Endodermal cell (in vitro differentiated cells): ENCODE measurements around the gene SOS1. TPM values are rescaled to one million over a fixed set of nuclear protein-coding genes. Genes with fewer than 3 reads are reported as not detected.

Experiments used
- DNase-seq: peaks from one replicate; pipeline ENCODE4 v3.0.0-alpha.2; 2017
- H3K27ac ChIP-seq: 2 replicates; pipeline ENCODE4 v1.5.1; 2013; ENCODE audit warnings: mild to moderate bottlenecking, low read depth, low read length, moderate library complexity
- H3K27me3 ChIP-seq: 2 replicates; pipeline ENCODE4 v1.6.1; 2013; ENCODE audit warnings: mild to moderate bottlenecking, low read length, moderate library complexity; ENCODE audit not compliant: insufficient read depth, control insufficient read depth, poor library complexity, severe bottlenecking
- H3K36me3 ChIP-seq: 2 replicates; pipeline ENCODE4 v1.7.0; 2013; ENCODE audit warnings: mild to moderate bottlenecking, low read length, moderate library complexity; ENCODE audit not compliant: control insufficient read depth, insufficient read depth
- H3K4me1 ChIP-seq: one replicate; pipeline ENCODE4 v1.7.0; 2013; ENCODE audit warnings: low read length; ENCODE audit not compliant: control insufficient read depth, insufficient read depth
- H3K4me3 ChIP-seq: 2 replicates; pipeline ENCODE4 v1.5.1; 2013; ENCODE audit warnings: mild to moderate bottlenecking, low read length, moderate library complexity
- H3K9ac ChIP-seq: 2 replicates; pipeline ENCODE4 v1.6.1; 2013; ENCODE audit warnings: mild to moderate bottlenecking, low read length, moderate library complexity; ENCODE audit not compliant: poor library complexity, severe bottlenecking; ENCODE audit errors: extremely low read depth
- H3K9me3 ChIP-seq: 2 replicates; pipeline ENCODE4 v1.6.1; 2013; ENCODE audit warnings: mild to moderate bottlenecking, low read length, moderate library complexity; ENCODE audit not compliant: control insufficient read depth
- H3K27ac Mint-ChIP-seq: 2 replicates; pipeline ENCODE4 v1.8.0; 2020; ENCODE audit warnings: mixed read lengths
- H3K27me3 Mint-ChIP-seq: 2 replicates; pipeline ENCODE4 v1.8.0; 2021; ENCODE audit warnings: mild to moderate bottlenecking, mixed read lengths; ENCODE audit not compliant: insufficient read depth
- H3K36me3 Mint-ChIP-seq: 2 replicates; pipeline ENCODE4 v1.8.0; 2020; ENCODE audit warnings: low read depth, mixed read lengths
- H3K4me1 Mint-ChIP-seq: 2 replicates; pipeline ENCODE4 v1.8.0; 2020; ENCODE audit warnings: mixed read lengths
- H3K4me3 Mint-ChIP-seq: 2 replicates; pipeline ENCODE4 v1.8.0; 2020; ENCODE audit warnings: mild to moderate bottlenecking, moderate library complexity, mixed read lengths
- H3K9me3 Mint-ChIP-seq: 2 replicates; pipeline ENCODE4 v1.8.0; 2020; ENCODE audit warnings: mild to moderate bottlenecking, mixed read lengths
- WGBS, 2 experiments: methylation state at CpG; one replicate each; pipeline versions ENCODE4 v1.1.5 to v1.1.7; 2013; ENCODE audit warnings: missing lambda C conversion rate in 2 of 2, mixed read lengths in 1 of 2; ENCODE audit not compliant: insufficient coverage in 1 of 2, insufficient read length in 1 of 2; 5-methylcytosine and 5-hydroxymethylcytosine counted together
- total RNA-seq, 2 donors: library from RNA; stranded (reverse); fragmentation: NEBNext Ultra II Directional in 1 of 2; extraction: Animal tissue kit (Norgen Biotek cat#: 25700) in 1 of 2; gene quantifications; 2 replicates in 1 of 2; 3 replicates in 1 of 2; pipeline ENCODE4 v1.2.1, GENCODE V29; 2021
- TF ChIP-seq, protein P1 (sequence below): fragments of 200-600 bp; sonication (generic); conservative IDR thresholded peaks from 2 replicates; pipeline ENCODE4 v1.5.0; 2021; ENCODE audit warnings: antibody characterized with exemption, mild to moderate bottlenecking

SOS1 gene
- total RNA-seq, 2 donors from 2014 or later: 34.0 to 39.0 TPM

DNA sequence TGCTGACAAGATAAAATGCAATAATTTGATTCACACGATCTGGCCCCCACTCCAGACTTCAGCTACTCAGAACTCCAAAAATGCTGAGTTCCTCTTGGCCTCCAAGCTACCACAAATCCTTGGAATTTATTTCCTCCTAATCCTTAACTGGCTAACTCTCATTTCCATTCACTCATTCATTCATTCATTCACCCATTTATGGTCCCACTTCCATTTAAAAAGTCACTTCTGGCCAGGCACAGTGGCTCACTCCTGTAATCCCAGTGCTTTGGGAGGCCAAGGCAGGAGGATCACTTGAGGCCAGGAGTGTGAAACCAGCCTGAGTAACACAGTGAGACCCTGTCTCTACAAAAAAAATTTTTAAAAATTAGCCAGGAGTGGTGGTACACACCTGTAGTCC lies 12.5 kb downstream of the SOS1 start:
- no peak overlapping the region for H3K4me3 Mint-ChIP-seq
- no peak overlapping the region for H3K4me3 ChIP-seq
- no peaks in the 10 kb centered on the region for H3K27me3 ChIP-seq
- TF ChIP-seq, protein P1, sequence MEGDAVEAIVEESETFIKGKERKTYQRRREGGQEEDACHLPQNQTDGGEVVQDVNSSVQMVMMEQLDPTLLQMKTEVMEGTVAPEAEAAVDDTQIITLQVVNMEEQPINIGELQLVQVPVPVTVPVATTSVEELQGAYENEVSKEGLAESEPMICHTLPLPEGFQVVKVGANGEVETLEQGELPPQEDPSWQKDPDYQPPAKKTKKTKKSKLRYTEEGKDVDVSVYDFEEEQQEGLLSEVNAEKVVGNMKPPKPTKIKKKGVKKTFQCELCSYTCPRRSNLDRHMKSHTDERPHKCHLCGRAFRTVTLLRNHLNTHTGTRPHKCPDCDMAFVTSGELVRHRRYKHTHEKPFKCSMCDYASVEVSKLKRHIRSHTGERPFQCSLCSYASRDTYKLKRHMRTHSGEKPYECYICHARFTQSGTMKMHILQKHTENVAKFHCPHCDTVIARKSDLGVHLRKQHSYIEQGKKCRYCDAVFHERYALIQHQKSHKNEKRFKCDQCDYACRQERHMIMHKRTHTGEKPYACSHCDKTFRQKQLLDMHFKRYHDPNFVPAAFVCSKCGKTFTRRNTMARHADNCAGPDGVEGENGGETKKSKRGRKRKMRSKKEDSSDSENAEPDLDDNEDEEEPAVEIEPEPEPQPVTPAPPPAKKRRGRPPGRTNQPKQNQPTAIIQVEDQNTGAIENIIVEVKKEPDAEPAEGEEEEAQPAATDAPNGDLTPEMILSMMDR: no peak
- H3K9me3 Mint-ChIP-seq: no peaks in the 10 kb centered on the region
- H3K9me3 ChIP-seq: no peaks in the 10 kb centered on the region
- no peak overlapping the region for H3K27ac ChIP-seq
- H3K36me3 Mint-ChIP-seq: peaks cover 12% of the 10 kb centered on the region
- H3K4me1 ChIP-seq: no peaks in the 10 kb centered on the region
- H3K36me3 ChIP-seq: no peaks in the 10 kb centered on the region
- no peak overlapping the region for H3K9ac ChIP-seq
- 82 to 83% methylated on average over 1 of the region's 1 CpG for whole genome bisulfite sequencing, 2 experiments
- no peak overlapping the region for H3K27ac Mint-ChIP-seq
- H3K4me1 Mint-ChIP-seq: peaks cover 14% of the 10 kb centered on the region
- no peaks in the 10 kb centered on the region for H3K27me3 Mint-ChIP-seq
- no peak for DNase-seq

DNA sequence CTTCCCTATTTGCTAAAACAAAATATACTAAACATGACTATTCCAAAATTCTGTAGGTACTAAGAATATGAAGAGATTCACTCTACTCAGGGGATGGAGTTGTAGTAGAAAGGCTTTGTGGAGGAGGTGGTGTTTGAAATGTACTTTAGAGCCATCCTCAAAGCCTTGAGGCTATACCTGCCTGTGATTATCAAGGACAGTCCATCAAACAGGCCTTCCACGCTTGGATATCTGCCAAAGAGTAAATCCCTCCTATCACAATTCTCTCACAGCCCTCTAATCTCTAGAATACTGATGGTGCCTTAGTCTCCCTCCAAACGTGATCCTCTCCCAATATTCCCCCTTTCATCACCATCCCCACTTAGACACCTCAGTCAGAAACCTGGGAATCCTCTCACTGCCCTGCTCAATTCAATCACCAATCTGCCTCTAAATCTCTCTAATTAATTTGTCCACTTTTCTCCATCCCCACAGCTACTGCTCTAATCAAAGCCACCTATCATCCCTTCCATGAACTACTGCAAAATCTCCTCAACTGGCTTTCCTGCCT lies 13.1 kb downstream of the SOS1 start:
- Histone ChIP-seq H3K27ac (no peak overlapping the region), H3K4me3 (no peak overlapping the region), H3K36me3 (no peaks in the 10 kb centered on the region), H3K9ac (no peak overlapping the region), H3K4me1 (no peaks in the 10 kb centered on the region), H3K27me3 (no peaks in the 10 kb centered on the region), H3K9me3 (no peaks in the 10 kb centered on the region)
- Mint-ChIP-seq H3K4me3 (no peak overlapping the region), H3K27me3 (no peaks in the 10 kb centered on the region), H3K4me1 (peaks cover 14% of the 10 kb centered on the region), H3K9me3 (no peaks in the 10 kb centered on the region), H3K36me3 (peaks cover 12% of the 10 kb centered on the region), H3K27ac (peak overlapping the region; percentile 6)
- DNase-seq: no peak
- WGBS, 2 experiments: 57 to 94% methylated on average over 2 of the region's 2 CpGs
- TF ChIP-seq, protein P1: no peak

DNA sequence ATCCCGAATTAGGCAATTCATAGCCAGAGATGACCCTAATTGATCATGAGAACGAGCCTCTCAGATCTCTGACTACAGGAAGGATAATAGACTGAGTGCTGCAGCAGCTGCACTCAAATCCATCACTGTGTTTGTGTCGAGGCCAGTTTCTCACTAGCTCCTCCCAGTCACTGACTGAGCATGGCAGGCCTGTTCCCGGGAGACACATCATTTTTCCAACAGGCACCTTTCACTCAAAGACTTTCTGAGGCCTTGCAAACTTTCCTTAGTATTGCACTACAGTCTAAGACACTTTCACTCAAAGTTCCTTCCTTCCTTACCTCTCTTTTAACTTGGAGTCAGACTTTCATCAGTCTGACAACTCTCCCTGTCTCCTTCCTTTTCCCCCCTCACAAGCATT lies 13.7 kb downstream of the SOS1 start:
- Histone ChIP-seq H3K4me3 (no peak overlapping the region), H3K9me3 (no peaks in the 10 kb centered on the region), H3K4me1 (no peaks in the 10 kb centered on the region), H3K27me3 (no peaks in the 10 kb centered on the region), H3K27ac (no peak overlapping the region), H3K9ac (no peak overlapping the region), H3K36me3 (no peaks in the 10 kb centered on the region)
- DNase-seq: no peak
- H3K4me3 Mint-ChIP-seq: no peak overlapping the region
- peaks cover 14% of the 10 kb centered on the region for H3K4me1 Mint-ChIP-seq
- H3K36me3 Mint-ChIP-seq: peaks cover 8% of the 10 kb centered on the region
- peak overlapping the region; percentile 42 for H3K27ac Mint-ChIP-seq
- H3K9me3 Mint-ChIP-seq: no peaks in the 10 kb centered on the region
- 59 to 76% methylated on average over 4 of the region's 4 CpGs for WGBS, 2 experiments
- TF ChIP-seq, protein P1: no peak
- H3K27me3 Mint-ChIP-seq: no peaks in the 10 kb centered on the region
